ENCODE measurements around the gene RBBP8NL. TPM values are rescaled to one million over a fixed set of nuclear protein-coding genes. Genes with fewer than 3 reads are reported as not detected.

RBBP8NL gene
- total and polyA plus RNA-seq, 2 donors (not counting 3 experiments of a cell fraction or from before 2014, with no cell fraction given), result not detected

DNA sequence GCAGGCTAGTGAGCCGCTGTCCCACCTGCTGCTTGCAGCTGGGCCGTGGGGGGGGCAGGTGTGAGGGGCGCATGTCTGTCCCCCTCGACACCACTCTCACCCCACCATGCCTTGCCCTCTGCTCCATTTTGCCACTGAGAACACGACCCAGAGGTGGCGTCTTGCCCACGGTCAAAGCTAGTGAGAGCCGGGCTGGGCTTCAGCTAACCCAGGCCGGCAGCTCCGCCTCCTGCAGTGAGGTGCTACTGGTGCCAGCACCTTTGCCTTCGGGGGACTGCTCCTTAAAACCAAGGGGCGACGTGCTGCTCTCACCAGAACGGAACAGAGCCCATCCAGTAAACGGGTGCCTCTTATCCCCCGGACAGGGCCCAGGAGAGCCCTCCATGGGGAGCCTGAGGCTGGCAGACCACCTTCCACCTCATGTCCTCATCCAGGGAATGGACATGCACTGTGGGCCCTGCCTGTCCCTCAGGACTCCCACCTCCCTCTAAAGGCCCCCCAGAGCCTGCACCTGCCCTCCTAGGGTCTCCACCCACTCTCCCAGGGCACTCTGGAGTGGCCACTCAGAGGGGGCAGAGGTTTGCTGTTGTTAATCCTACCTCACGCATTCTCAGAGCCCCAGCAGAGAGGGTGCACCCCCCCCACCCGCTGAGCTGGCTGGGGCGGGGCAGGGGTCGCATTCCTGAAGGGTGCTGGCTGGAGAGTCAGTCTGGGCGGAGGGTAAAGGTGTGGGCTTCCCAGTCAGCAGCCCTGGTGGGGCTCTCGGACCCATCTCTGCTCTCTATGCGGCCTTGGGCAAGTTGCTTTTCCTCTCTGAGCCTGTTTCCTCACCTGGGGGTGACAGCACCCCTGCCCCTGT is 2.9 kb downstream of the RBBP8NL start:
- DNase-seq (ENCODE audit: low read depth, low spot score), result no peak
- H3K4me2 ChIP-seq (ENCODE audit: insufficient read depth, low read length), result no peak overlapping the region
- no peaks in the 10 kb centered on the region for H3K36me3 ChIP-seq (ENCODE audit: control insufficient read depth in 2 of 2, extremely low read depth in 1 of 2, insufficient read depth in 2 of 2, low read length in 2 of 2)
- H3K79me2 ChIP-seq (ENCODE audit: control insufficient read depth, insufficient read depth, low read length), result no peaks in the 10 kb centered on the region
- H3K4me3 ChIP-seq (replicated peaks in 1 of 3; ENCODE audit: insufficient read depth in 1 of 3, low read depth in 1 of 3, low read length in 3 of 3), result no peak overlapping the region
- FAIRE-seq, result no peak
- no peak overlapping the region for H3K27ac ChIP-seq (ENCODE audit: insufficient read depth, low read depth, low read length)
- no peaks in the 10 kb centered on the region for H4K20me1 ChIP-seq (replicated peaks; ENCODE audit: control insufficient read depth, extremely low read depth, insufficient read depth, low read length)
- H3K27me3 ChIP-seq (ENCODE audit: control insufficient read depth in 2 of 2, insufficient read depth in 2 of 2, low read length in 2 of 2), result no peaks in the 10 kb centered on the region
- intact Hi-C loops (cut with micrococcal nuclease) (no loop called here), dilution Hi-C loops (cut with MboI; ENCODE audit: extremely low pct_ligation_motif_present, low sequenced_read_pairs) (no loop called here)
- no peaks in the 10 kb centered on the region for H3K9me1 ChIP-seq (replicated peaks; ENCODE audit: control insufficient read depth, extremely low read depth, insufficient read depth, low read length)
- ChIA-PET CTCF (no interaction called here), POLR2A (no interaction called here)
- TF ChIP-seq, protein P1, sequence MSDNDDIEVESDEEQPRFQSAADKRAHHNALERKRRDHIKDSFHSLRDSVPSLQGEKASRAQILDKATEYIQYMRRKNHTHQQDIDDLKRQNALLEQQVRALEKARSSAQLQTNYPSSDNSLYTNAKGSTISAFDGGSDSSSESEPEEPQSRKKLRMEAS (IDR thresholded peaks at IDR 0.05; ENCODE audit: insufficient read depth, insufficient read length), result no peak
- no peak for TF ChIP-seq MYC (IDR thresholded peaks at IDR 0.05; ENCODE audit: low read depth, low read length)
- TF ChIP-seq GATA2 (IDR thresholded peaks at IDR 0.05; ENCODE audit: insufficient read depth, insufficient read length, low read depth, low read length), result no peak
- TF ChIP-seq POLR2AphosphoS5 (IDR thresholded peaks at IDR 0.05; ENCODE audit: insufficient read depth, low read depth, low read length), result no peak
- TF ChIP-seq, protein P2, sequence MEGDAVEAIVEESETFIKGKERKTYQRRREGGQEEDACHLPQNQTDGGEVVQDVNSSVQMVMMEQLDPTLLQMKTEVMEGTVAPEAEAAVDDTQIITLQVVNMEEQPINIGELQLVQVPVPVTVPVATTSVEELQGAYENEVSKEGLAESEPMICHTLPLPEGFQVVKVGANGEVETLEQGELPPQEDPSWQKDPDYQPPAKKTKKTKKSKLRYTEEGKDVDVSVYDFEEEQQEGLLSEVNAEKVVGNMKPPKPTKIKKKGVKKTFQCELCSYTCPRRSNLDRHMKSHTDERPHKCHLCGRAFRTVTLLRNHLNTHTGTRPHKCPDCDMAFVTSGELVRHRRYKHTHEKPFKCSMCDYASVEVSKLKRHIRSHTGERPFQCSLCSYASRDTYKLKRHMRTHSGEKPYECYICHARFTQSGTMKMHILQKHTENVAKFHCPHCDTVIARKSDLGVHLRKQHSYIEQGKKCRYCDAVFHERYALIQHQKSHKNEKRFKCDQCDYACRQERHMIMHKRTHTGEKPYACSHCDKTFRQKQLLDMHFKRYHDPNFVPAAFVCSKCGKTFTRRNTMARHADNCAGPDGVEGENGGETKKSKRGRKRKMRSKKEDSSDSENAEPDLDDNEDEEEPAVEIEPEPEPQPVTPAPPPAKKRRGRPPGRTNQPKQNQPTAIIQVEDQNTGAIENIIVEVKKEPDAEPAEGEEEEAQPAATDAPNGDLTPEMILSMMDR (IDR thresholded peaks at IDR 0.05; ENCODE audit: extremely low read depth in 1 of 2, insufficient read depth in 1 of 2, low read depth in 1 of 2, low read length in 2 of 2), result no peak
- no peak for TF ChIP-seq JUN (IDR thresholded peaks at IDR 0.05; ENCODE audit: borderline replicate concordance, insufficient read depth, insufficient read length, low read depth)
- H3K4me1 ChIP-seq (ENCODE audit: control insufficient read depth, extremely low read depth, insufficient read depth, low read length), result no peaks in the 10 kb centered on the region
- no TSS peak for BruUV-seq (replicated peaks)
- no peak overlapping the region for H3K9ac ChIP-seq (replicated peaks; ENCODE audit: extremely low read depth, insufficient read depth, low read length)
- no peak overlapping the region for H2AFZ ChIP-seq (ENCODE audit: low read depth, low read length)
- H3K9me3 ChIP-seq (replicated peaks; ENCODE audit: control insufficient read depth, insufficient read depth, low read length), result no peaks in the 10 kb centered on the region
